ENCODE measurements around the gene ARHGAP23.
"Not testable (repeated sequence)": the region's sequence is repeated elsewhere in the genome, so short reads cannot be mapped to it uniquely, and the experiment has no call there.

ARHGAP23 gene

GRCh38 chr17:38437313-38437712 lies 9.0 kb downstream of the ARHGAP23 start:
- H3K4me3 ChIP-seq (ENCODE audit: low read depth, low read length); DNase-seq (ENCODE audit: low read depth): not testable (repeated sequence)

- no peak overlapping the region for H3K4me3 ChIP-seq (ENCODE audit: low read depth, low read length)
- no peak for DNase-seq (ENCODE audit: low read depth)
Observed at GRCh38 chr17:38439436-38439835, 11.2 kb downstream of the ARHGAP23 start.

- no peak overlapping the region for H3K4me3 ChIP-seq (ENCODE audit: low read depth, low read length)
- DNase-seq (ENCODE audit: low read depth): no peak
Observed at GRCh38 chr17:38440614-38441397, 12.5 kb downstream of the ARHGAP23 start.

DNA sequence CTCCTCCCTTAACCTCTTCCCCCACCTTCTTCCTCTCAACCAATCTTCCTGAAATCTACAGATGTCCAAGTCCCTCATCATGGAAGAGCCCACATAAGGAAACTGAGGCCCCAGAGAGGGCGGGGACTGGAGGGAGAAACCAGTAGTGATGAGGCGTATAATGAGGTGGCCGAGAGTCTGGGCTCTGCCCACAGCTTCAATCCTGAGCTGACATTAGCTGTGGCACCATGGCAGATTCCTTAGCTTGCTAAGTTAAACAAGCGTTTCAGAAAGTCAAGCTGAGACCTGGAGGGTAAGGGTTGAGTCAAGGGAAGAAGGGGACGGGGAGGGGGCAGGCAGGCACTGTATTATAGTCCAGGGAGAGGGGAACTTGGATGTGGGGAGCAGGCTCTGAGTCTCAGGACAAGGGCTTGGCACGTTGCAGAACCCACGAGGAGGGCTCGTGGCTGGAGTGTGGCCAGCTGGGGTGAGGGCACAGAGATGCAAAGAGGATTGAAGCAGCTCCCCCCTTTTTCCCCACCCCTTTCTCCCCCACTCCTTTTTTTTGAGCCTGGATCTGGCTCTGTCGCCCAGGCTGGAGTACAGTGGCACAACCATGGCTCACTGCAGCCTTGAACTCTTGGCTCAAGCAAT lies 13.3 kb downstream of the ARHGAP23 start:
- DNase-seq (ENCODE audit: low read depth): no peak
- H3K4me3 ChIP-seq (ENCODE audit: low read depth, low read length): no peak overlapping the region

DNA sequence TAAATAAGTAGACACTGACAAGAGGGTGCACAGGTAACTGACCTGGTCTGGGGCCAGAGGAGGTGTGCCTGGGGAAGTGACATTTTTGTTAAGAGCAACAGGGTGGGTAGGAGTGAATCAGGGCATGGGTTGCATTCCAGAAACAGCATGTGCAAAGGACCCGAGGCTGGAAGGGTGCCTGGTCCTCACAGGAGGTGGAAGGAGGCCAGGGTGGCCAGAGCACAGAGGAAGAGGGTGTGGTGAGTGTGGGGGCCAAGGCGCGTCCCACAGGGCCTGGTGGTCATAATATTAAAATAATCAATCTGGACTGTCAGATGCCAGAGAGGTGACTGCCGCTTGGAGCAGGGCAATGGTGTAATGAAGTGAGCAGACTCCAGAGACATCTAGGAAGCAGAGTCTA lies 14.3 kb downstream of the ARHGAP23 start:
- no peak for DNase-seq (ENCODE audit: low read depth)
- no peak overlapping the region for H3K4me3 ChIP-seq (ENCODE audit: low read depth, low read length)

DNA sequence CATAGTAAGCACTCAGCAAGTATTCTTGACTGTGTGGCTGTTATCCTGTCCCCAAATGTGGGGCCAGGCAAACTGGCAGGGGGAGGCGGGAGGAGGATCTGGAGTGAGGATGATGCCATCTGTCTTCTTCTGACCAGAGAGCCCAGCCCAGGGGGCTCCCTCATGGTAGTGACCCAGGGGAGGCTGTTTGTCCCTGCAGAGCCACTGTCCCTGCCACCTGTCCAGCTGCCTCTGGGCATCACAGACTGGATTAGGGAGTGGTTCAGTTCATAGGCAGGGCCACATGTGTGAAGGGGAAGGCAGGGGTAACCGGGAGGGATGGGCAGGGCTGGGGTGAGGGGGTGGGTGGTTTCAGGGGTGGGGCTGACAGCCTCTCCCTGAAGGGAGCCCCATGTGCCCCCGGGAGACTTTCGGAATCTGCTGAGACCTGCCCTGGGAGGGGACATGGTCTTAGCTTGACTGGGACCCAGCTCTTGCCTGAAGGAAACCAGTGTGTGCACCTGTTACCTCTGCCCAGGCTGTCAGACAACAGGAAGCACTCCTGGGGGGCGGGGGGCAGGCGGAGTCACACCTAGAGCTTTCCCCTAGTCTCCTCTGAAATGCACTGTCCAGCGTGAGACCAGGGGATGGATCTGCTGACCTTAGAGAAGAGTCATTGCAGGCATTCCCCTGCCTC lies 15.2 kb downstream of the ARHGAP23 start:
- H3K4me3 ChIP-seq (ENCODE audit: low read depth, low read length): no peak overlapping the region
- no peak for DNase-seq (ENCODE audit: low read depth)

GRCh38 chr17:38444151-38444550 lies 15.9 kb downstream of the ARHGAP23 start:
- no peak for DNase-seq (ENCODE audit: low read depth)
- no peak overlapping the region for H3K4me3 ChIP-seq (ENCODE audit: low read depth, low read length)

DNA sequence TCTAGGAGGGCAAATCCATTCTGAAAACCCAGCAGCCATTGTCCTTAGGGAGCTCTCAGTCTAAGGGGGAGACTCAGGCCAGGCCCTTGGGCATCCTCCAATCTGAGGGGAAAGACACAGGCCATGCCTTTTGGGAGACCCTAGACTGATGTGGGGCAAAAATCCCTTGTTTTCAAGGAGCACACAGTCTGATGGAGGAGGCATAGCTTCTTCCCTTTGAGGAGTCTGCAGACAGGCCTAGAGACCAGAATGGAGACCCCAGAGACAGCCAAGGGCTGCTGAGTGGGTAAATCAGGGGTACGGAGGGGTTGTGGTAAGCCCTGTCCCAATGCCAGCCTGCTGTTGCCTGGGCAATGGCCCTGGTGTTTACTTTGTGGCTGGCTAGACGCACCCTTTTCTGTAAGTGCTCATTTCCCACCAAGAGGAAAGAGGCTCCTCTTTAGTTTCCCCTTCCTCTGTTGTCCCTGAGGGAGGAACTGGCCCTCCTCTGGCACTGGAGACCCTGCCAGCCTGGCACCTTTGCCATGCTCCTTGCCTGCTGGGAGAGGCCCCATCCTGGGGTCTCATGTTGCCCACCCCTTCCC lies 19.3 kb downstream of the ARHGAP23 start:
- no peak for DNase-seq (ENCODE audit: low read depth)
- H3K4me3 ChIP-seq (ENCODE audit: low read depth, low read length): no peak overlapping the region

GRCh38 chr17:38448208-38448771 lies 20.0 kb downstream of the ARHGAP23 start:
- DNase-seq (ENCODE audit: low read depth): no peak
- H3K4me3 ChIP-seq (ENCODE audit: low read depth, low read length): no peak overlapping the region

- DNase-seq (ENCODE audit: low read depth): no peak
- no peak overlapping the region for H3K4me3 ChIP-seq (ENCODE audit: low read depth, low read length)
Observed at GRCh38 chr17:38449364-38449763, 21.1 kb downstream of the ARHGAP23 start.

DNA sequence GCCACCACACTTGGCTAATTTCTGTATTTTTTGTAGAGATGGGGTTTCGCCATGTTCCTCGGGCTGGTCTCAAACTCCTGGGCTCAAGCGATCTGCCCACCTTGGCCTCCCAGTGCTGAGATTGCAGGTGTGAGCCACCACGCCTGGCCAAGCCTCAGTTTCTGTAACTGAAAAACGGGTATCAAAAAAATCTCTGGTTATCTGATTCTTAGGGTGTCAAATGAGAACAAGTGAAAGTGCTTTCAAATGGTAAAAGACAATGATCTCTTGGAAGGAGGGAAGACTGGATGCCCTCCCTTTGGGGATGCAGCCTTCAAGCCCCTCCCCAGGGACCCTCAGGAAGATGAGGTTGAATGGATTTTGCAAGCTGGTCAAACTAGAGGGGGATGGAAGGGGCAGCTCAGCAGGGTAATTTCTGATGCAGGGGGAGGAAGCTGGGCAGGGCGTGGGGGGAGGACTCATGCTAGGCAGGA lies 22.3 kb downstream of the ARHGAP23 start:
- no peak for DNase-seq (ENCODE audit: low read depth)
- peak overlapping the region; percentile 43 for H3K4me3 ChIP-seq (ENCODE audit: low read depth, low read length)

GRCh38 chr17:38451030-38451839 lies 23.0 kb downstream of the ARHGAP23 start:
- DNase-seq (ENCODE audit: low read depth): no peak

DNA sequence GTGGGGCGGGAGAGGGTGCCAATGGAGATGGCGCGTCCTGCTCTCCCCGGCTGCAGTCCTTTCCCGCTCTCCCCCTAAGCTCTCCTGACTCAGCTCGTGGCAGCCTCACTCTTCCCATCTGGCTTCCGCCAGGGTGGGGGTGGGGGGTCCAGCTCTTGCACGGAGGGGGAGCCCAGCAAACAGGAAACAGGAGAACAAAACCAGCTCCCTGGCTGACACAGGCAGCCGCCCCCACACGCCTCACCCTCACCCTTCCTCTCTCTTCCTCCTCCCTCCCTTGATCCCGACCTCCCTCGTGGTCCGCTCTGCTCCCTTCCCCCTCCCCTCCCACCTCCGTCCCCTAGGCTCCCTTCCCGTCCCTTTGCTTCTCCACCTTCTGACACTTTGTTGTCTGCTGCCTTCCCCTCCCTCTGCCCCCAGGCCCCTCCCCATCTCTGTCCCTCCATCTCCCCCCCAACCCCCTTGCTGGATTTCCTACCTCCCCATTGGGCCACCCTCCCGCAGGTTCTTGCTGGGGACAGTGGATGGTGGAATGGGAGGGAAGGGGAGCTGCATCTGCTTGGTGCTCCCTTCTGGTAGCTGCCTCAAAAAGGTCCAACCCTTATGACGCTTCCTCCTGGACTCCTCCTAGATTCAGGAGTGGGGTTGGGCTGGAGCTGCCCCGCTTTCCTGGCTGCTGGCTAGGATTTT lies 23.7 kb downstream of the ARHGAP23 start:
- peak; percentile 76 for DNase-seq (ENCODE audit: low read depth)
- H3K4me3 ChIP-seq (ENCODE audit: low read depth, low read length): peak overlapping the region; percentile 43

More at GRCh38 chr17:38451030-38451839, 23.0 kb downstream of the ARHGAP23 start:
- peak overlapping the region; percentile 43 for H3K4me3 ChIP-seq (ENCODE audit: low read depth, low read length)

DNA sequence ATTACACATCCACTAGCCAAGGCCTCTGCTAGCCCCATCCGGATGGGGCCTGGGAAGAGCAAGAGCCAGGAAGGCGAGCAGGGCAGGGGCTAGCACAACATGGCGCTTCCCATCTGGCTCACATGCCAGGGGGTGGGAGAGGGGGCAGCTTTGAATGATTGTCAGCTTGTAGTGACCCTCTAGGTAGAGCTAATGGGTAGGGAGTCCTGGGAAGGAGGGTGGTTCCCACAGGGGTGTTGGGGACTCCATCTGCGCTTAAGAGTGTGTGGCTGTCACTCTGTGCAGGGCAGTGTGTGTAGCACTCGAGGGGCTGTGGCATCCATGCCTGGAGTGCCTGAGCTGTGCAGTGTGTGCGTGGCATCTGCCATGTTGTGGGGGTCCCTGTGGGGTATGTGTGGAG lies 24.5 kb downstream of the ARHGAP23 start:
- H3K4me3 ChIP-seq (ENCODE audit: low read depth, low read length): no peak overlapping the region
- no peak for DNase-seq (ENCODE audit: low read depth)

DNA sequence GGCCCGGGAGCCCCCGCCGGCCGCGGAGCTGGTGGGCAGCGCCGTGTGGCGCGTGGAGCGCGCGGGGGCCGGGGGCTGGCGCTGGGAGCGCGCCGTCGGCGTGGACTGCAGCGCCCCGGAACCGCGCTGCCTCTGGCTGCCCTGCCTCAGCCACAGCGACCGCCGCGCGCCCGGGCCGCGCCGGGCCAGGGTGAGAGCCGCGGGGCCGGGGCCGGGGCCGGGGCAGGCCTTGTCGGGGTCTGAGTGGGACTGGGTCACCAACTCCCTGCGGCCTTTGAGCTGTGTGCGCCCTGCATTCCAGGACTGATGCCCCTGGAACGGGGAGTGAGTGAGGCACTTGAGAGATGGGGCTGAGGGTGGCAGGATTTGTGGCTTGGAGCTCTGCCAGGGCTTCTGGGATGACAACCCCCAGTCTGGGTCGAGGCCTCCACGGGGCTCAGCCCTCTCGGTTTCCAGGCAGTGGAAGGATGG lies 25.7 kb downstream of the ARHGAP23 start:
- H3K4me3 ChIP-seq (ENCODE audit: low read depth, low read length): peak overlapping the region; percentile 60
- DNase-seq (ENCODE audit: low read depth): no peak

- DNase-seq (ENCODE audit: low read depth): no peak
- H3K4me3 ChIP-seq (ENCODE audit: low read depth, low read length): peak overlapping the region; percentile 60
Observed at GRCh38 chr17:38454532-38454931, 26.3 kb downstream of the ARHGAP23 start.

GRCh38 chr17:38455288-38455915 lies 27.1 kb downstream of the ARHGAP23 start:
- no peak for DNase-seq (ENCODE audit: low read depth)
- peak overlapping the region; percentile 60 for H3K4me3 ChIP-seq (ENCODE audit: low read depth, low read length)
